NCI-H146 (cell line): ENCODE data around the gene POU6F2.
"Not testable (repeated sequence)": the region's sequence is repeated elsewhere in the genome, so short reads cannot be mapped to it uniquely, and the experiment has no call there.

Experiments
- DNase-seq: peaks from one replicate; lab custom pipeline; 2025; lab: John Stamatoyannopoulos, UW

POU6F2 gene

GRCh38 chr7:38992203-38992602 is 14.5 kb downstream of the POU6F2 start:
- no peak for DNase-seq

GRCh38 chr7:39001595-39001994 is 23.9 kb downstream of the POU6F2 start:
- DNase-seq: no peak

DNA sequence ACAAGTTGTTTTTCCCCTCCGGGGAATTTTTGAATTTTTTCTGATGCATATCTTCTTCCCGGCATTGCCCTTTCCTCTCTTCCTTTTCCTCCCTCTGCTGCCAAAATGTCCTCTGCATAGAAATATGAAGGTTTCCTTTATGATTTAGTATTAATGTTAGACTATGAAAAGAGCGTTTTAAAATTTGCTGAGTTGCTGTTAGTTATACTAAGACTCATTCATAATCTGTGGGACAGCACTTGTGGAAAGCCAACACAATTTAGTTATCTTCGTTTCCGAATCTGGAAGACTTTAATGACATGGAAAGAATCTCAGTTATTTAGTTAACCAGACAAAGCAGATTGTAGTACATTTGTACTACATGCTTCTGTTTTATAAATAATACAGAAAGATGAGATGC is 25.0 kb downstream of the POU6F2 start:
- DNase-seq: no peak

GRCh38 chr7:39005036-39005435 is 27.3 kb downstream of the POU6F2 start:
- peak; percentile 48 for DNase-seq

GRCh38 chr7:39005461-39005860 is 27.8 kb downstream of the POU6F2 start:
- DNase-seq: no peak

DNA sequence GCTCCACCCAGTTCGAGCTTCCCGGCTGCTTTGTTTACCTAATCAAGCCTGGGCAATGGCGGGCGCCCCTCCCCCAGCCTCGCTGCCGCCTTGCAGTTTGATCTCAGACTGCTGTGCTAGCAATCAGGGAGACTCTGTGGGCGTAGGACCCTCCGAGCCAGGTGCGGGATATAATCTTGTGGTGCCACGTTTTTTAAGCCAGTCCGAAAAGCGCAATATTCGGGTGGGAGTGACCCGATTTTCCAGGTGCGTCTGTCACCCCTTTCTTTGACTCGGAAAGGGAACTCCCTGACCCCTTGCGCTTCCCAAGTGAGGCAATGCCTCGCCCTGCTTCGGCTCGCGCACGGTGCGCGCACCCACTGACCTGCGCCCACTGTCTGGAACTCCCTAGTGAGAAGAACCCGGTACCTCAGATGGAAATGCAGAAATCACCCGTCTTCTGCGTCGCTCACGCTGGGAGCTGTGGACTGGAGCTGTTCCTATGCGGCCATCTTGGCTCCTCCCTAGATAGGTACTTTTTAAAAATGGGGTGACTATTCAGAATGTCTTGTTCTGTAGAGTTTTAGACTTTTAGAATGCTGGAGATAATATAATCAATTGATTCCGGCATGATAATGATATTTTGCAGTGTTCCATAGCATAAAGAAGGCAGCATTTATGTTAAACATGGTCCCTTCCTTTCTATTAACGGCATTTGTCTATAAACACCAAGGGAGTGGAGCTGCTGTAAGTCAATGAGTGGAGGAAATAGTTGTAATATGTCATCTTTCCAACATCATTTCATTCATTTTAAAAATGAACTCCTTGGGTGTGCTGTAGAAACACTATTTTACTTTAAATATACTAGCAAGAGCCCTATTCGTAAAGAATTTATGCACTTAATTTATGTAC is 35.6 kb downstream of the POU6F2 start:
- not testable (repeated sequence) for DNase-seq

GRCh38 chr7:39016609-39017008 is 38.9 kb downstream of the POU6F2 start:
- no peak for DNase-seq

- peak; percentile 15 for DNase-seq
These were observed 39.7 kb downstream of the POU6F2 start for GRCh38 chr7:39017369-39017915.

DNA sequence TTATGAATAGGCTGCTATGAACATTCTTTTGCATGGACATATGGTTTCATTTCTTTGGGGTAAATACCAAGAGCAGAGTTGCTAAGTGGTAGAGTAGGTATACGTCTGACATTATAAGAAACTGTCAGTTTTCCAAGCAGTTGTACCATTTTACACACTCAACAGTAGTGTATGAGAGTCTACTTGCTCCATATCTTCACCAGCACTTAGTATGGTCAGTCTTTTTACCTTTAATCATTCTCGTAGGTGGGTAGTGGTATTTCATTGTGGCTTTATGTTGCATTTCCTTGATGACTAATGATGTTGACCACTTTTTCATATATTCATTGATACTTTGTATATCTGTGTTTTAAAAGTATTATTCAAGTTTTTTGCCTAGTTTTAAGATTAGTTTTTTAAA is 45.1 kb downstream of the POU6F2 start:
- DNase-seq: no peak

GRCh38 chr7:39027491-39027890 is 49.8 kb downstream of the POU6F2 start:
- no peak for DNase-seq

- DNase-seq: no peak
These were observed 56.3 kb downstream of the POU6F2 start for GRCh38 chr7:39033885-39034624.

DNA sequence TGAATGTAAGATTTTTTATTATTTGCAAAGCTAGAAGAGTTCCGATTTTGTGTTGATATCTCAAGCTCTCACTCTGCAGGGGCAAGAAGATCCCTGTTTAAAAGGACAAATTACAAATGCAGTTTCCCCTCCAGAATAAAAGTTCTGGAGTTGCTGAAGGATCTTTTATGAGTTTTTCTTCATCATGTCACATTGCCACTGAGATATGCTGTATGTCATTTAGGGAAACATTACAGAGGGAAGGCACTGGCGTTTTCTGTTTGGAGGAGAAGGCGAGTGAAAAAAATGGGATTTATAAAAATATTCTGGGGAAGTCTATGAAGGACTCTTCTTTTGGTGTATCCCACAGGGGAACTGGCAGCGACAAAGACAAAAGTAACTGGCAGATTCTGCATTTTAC is 57.4 kb downstream of the POU6F2 start:
- DNase-seq: no peak

GRCh38 chr7:39035903-39036302 is 58.2 kb downstream of the POU6F2 start:
- no peak for DNase-seq

GRCh38 chr7:39042670-39043069 is 65.0 kb downstream of the POU6F2 start:
- DNase-seq: peak; percentile 82

GRCh38 chr7:39043531-39043930 is 65.8 kb downstream of the POU6F2 start:
- peak; percentile 18 for DNase-seq

DNA sequence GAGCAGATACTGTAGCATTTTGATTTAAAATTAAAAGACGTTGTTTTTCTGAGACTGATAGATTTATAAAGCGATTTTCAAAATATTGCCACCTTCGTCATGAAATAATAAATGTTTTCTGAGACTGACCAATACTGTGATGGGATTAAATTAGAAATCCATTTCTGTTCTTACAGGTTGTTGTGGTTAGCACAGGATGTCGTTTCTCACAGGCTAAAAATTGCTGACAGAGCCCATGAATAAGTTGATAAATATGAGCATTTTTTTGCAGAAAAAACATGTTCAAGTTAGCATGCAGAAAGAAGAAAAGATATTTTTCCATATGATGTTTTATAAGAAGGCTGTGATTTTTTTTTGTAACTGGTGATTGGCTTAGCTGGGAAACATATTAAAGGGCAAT is 66.8 kb downstream of the POU6F2 start:
- no peak for DNase-seq

DNA sequence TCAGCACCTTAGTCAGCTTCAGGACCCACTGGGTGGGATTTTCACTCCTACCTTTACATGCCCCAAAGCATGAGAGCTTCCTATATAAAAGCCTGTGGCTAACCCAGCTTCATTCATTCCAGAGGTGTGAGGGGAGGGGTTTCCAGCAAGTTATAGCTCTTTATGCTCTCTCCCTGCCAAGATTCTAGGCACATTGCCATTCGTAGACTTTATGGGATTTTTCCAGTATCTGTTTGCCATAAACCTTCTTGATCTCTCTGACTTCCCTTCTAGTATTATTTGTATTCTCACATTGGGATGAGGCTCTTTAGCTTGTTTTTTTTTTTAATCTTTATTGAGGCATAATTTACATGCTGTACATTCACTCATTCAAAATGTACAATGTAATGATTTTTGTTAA is 67.5 kb downstream of the POU6F2 start:
- no peak for DNase-seq

GRCh38 chr7:39051279-39051678 is 73.6 kb downstream of the POU6F2 start:
- DNase-seq: no peak

- peak; percentile 57 for DNase-seq
These were observed 74.0 kb downstream of the POU6F2 start for GRCh38 chr7:39051707-39052106.

DNA sequence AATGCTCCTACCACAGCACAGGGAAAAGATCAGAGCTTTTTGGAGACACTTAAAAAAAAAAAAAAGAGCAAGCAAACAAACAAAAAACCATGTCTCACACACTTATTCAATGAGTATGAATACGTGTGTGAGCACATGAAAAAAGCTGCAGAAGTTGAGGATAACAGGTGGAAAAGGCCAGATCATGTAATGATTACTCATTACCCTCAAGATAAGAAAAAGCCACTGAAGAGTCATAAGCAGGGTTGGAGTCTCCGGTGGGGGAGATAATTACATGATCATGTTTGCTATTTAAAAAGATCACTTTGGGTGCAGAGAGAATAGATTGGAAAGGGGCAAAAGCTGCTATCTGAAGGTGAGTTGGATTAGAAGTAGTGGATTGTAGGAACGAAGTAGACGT is 77.0 kb downstream of the POU6F2 start:
- peak; percentile 65 for DNase-seq

DNA sequence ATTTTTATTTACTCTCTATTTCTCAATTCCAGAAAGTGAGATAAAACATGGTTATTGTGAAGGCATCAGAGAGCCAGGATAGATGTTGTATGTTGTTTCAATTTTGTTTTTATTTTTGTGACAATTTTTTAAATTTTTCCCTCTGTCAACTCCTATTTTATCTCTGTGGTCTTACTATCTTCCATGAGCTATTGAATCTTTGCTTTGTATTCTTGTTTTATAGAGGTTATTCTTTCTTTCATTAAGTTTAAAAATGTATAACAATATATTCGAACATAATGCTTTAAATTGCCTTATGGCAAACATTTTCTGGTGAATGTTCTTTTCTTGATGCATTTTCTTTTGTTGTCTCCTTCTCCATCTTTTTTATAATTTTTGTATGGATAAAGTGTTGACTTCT is 78.4 kb downstream of the POU6F2 start:
- DNase-seq: no peak

- no peak for DNase-seq
These were observed 85.1 kb downstream of the POU6F2 start for GRCh38 chr7:39062811-39063210.

DNA sequence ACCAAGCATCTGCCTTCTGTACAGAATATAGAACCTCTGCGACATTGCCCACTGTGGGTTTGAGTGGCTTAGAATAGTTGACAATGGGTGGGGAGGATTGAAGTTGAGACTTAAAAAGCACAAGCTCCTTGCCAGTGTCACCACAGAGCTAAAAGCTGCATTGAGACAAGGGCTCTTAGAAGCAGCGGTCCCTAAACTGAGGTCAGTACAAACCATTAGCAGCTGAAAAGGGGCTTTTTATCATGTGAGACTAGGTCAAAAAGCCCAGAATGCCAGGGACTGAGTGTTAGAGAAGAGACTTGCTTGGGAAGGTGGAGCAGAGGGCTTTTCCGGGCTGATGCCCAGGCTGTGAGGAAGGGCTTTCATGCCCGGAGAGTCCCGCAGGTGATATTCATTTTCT is 91.3 kb downstream of the POU6F2 start:
- DNase-seq: no peak
